ENCODE measurements around the gene ACE.

The ACE gene

GRCh38 chr17:63477480-63478440, 899 bp downstream of the ACE start (continued):
- TF ChIP-seq ZNF37A (tag by site-specific recombination; IDR thresholded peaks at IDR 0.05) (no peak), PRDM2 (tag by site-specific recombination; IDR thresholded peaks at IDR 0.05; ENCODE audit: borderline replicate concordance) (no peak), YY1 (tag by site-specific recombination; IDR thresholded peaks at IDR 0.05) (no peak), ZNF776 (tag by site-specific recombination; IDR thresholded peaks at IDR 0.05; ENCODE audit: borderline replicate concordance) (no peak), ZSCAN30 (tag by site-specific recombination; IDR thresholded peaks at IDR 0.05) (no peak), ZNF266 (tag by site-specific recombination; IDR thresholded peaks at IDR 0.05; ENCODE audit: low read depth) (no peak), ZNF157 (tag by site-specific recombination; IDR thresholded peaks at IDR 0.05) (no peak), ZNF416 (tag by site-specific recombination; IDR thresholded peaks at IDR 0.05) (no peak), ZNF664 (tag by site-specific recombination; IDR thresholded peaks at IDR 0.05) (no peak), ZNF600 (tag by site-specific recombination; IDR thresholded peaks at IDR 0.05) (no peak), ZNF513 (tag by site-specific recombination; IDR thresholded peaks at IDR 0.05) (no peak), ZNF239 (tag by site-specific recombination; IDR thresholded peaks at IDR 0.05) (no peak), ZNF354C (tag by site-specific recombination; IDR thresholded peaks at IDR 0.05; ENCODE audit: borderline replicate concordance, low read depth) (no peak), PRDM6 (tag by site-specific recombination; IDR thresholded peaks at IDR 0.05) (no peak), MEIS1 (CRISPR knock-in tag; IDR thresholded peaks at IDR 0.05; ENCODE audit: borderline replicate concordance) (no peak), EGR2 (tag by site-specific recombination; IDR thresholded peaks at IDR 0.05; ENCODE audit: low read depth) (no peak), ZBTB1 (tag by site-specific recombination; IDR thresholded peaks at IDR 0.05) (no peak), BCL6B (tag by site-specific recombination; IDR thresholded peaks at IDR 0.05) (peak; percentile 69), ATF2 (tag by site-specific recombination; IDR thresholded peaks at IDR 0.05; ENCODE audit: low read depth) (no peak), ZBTB7A (tag by site-specific recombination; IDR thresholded peaks at IDR 0.05; ENCODE audit: low read depth) (no peak), ZNF639 (tag by site-specific recombination; IDR thresholded peaks at IDR 0.05) (no peak), ZNF211 (tag by site-specific recombination; IDR thresholded peaks at IDR 0.05; ENCODE audit: low read depth) (no peak), BCL11B (tag by site-specific recombination; IDR thresholded peaks at IDR 0.05; ENCODE audit: low read depth) (no peak), ZSCAN16 (tag by site-specific recombination; IDR thresholded peaks at IDR 0.05) (no peak)

Measured in HEK293 (cell line).